OCI-LY3 (cell line): Measurements from ENCODE around the gene HS3ST6.
A peak's percentile ranks its signal among the peaks of the same experiment; 100 is the strongest.
"Not testable (repeated sequence)": the region's sequence is repeated elsewhere in the genome, so short reads cannot be mapped to it uniquely, and the experiment has no call there.

Experiments
- H2AFZ ChIP-seq: fragments of 200-600, 300-600 bp; shearing (Covaris generic); 2 replicates; pipeline ENCODE4 v1.6.0; 2014; ENCODE audit warnings: antibody characterized with exemption, low read depth, low read length
- H3K27ac ChIP-seq: fragments of 200-600, 300-600 bp; sonication (generic); 2 replicates; pipeline ENCODE4 v1.5.1; 2014; ENCODE audit warnings: mild to moderate bottlenecking, low read length, moderate library complexity, mixed read lengths
- H3K27me3 ChIP-seq: fragments of 200-600, 300-600 bp; sonication (generic); 2 replicates; pipeline ENCODE4 v1.6.1; 2014; ENCODE audit warnings: low read depth, low read length, mixed read lengths
- H3K36me3 ChIP-seq: fragments of 200-600, 300-600 bp; sonication (generic); replicated peaks from 2 replicates; pipeline ENCODE3; 2014; ENCODE audit warnings: low read depth, low read length, mixed read lengths
- H3K4me1 ChIP-seq: fragments of 300-600, 200-600 bp; sonication (generic); 2 replicates; pipeline ENCODE4 v1.6.1; 2014; ENCODE audit warnings: low read length, mixed read lengths
- H3K4me2 ChIP-seq: fragments of 200-600, 300-600 bp; sonication (generic); 2 replicates; pipeline ENCODE4 v1.6.1; 2014; ENCODE audit warnings: low read length, mixed read lengths
- H3K4me3 ChIP-seq: fragments of 300-600, 200-600 bp; sonication (generic); 2 replicates; pipeline ENCODE4 v1.5.1; 2014; ENCODE audit warnings: antibody characterized with exemption, mild to moderate bottlenecking, low read length, moderate library complexity
- H3K79me2 ChIP-seq: fragments of 300-600, 200-600 bp; shearing (Covaris generic); 2 replicates; pipeline ENCODE4 v1.6.1; 2014; ENCODE audit warnings: mild to moderate bottlenecking, low read length, mixed read lengths
- H3K9ac ChIP-seq: fragments of 300-600, 200-600 bp; shearing (Covaris generic); 2 replicates; pipeline ENCODE4 v1.6.0; 2014; ENCODE audit warnings: mild to moderate bottlenecking, low read length, moderate library complexity
- H3K9me3 ChIP-seq: fragments of 200-600, 300-600 bp; shearing (Covaris generic); 2 replicates; pipeline ENCODE4 v1.6.1; 2014; ENCODE audit warnings: low read length, mixed read lengths; ENCODE audit not compliant: insufficient read depth
- H4K20me1 ChIP-seq: fragments of 200-600, 300-600 bp; sonication (generic); 2 replicates; pipeline ENCODE4 v1.6.1; 2016; ENCODE audit warnings: low read length, mixed read lengths; ENCODE audit not compliant: insufficient read depth
- CTCF ChIP-seq: fragments of 200-600, 300-600 bp; sonication (generic); IDR thresholded peaks from 2 replicates; pipeline ENCODE4 v1.5.1; 2014; ENCODE audit warnings: antibody characterized with exemption, low read length, low read depth
- EZH2phosphoT487 ChIP-seq: fragments of 200-600 bp; shearing (Covaris generic); IDR thresholded peaks from 2 replicates; pipeline ENCODE4 v1.6.1; 2018; ENCODE audit warnings: antibody characterized with exemption, mixed run types, low read depth

Gene HS3ST6

GRCh38 chr16:1923299-1924034, 5.3 kb upstream of the HS3ST6 start:
- TF ChIP-seq CTCF (peak; percentile 12; the same call in 1 of the 2 replicates), EZH2phosphoT487 (no peak)
- no peaks in the 10 kb centered on the region for H4K20me1 ChIP-seq
- H3K9me3 ChIP-seq = no peaks in the 10 kb centered on the region
- no peak overlapping the region for H3K27ac ChIP-seq
- no peaks in the 10 kb centered on the region for H3K79me2 ChIP-seq
- no peaks in the 10 kb centered on the region for H3K36me3 ChIP-seq
- peaks cover 8% of the 10 kb centered on the region; the same call in 1 of the 2 replicates for H3K27me3 ChIP-seq
- no peak overlapping the region for H3K4me3 ChIP-seq
- no peak overlapping the region for H2AFZ ChIP-seq
- H3K9ac ChIP-seq = no peak overlapping the region
- H3K4me2 ChIP-seq = no peak overlapping the region
- no peaks in the 10 kb centered on the region for H3K4me1 ChIP-seq

- no peak overlapping the region for H3K4me2 ChIP-seq
- no peak overlapping the region for H2AFZ ChIP-seq
- TF ChIP-seq EZH2phosphoT487 (no peak), CTCF (no peak)
- no peaks in the 10 kb centered on the region for H4K20me1 ChIP-seq
- no peak overlapping the region for H3K9ac ChIP-seq
- H3K9me3 ChIP-seq = no peaks in the 10 kb centered on the region
- H3K4me3 ChIP-seq = no peak overlapping the region
- H3K27me3 ChIP-seq = peaks cover 8% of the 10 kb centered on the region; the same call in 1 of the 2 replicates
- H3K36me3 ChIP-seq = no peaks in the 10 kb centered on the region
- no peaks in the 10 kb centered on the region for H3K79me2 ChIP-seq
- H3K4me1 ChIP-seq = no peaks in the 10 kb centered on the region
- no peak overlapping the region for H3K27ac ChIP-seq
Measured at GRCh38 chr16:1922357-1922756, 4.1 kb upstream of the HS3ST6 start.

GRCh38 chr16:1920727-1921171, 2.5 kb upstream of the HS3ST6 start:
- no peak overlapping the region for H3K27ac ChIP-seq
- TF ChIP-seq EZH2phosphoT487 = no peak
- no peak for TF ChIP-seq CTCF
- H3K9me3 ChIP-seq = no peaks in the 10 kb centered on the region
- H3K4me1 ChIP-seq = no peaks in the 10 kb centered on the region
- peak overlapping the region; percentile 60 for H3K4me3 ChIP-seq
- no peak overlapping the region for H2AFZ ChIP-seq
- H3K36me3 ChIP-seq = no peaks in the 10 kb centered on the region
- no peak overlapping the region for H3K9ac ChIP-seq
- H3K4me2 ChIP-seq = peak overlapping the region; percentile 55
- H3K27me3 ChIP-seq = peaks cover 8% of the 10 kb centered on the region; the same call in 1 of the 2 replicates
- H3K79me2 ChIP-seq = no peaks in the 10 kb centered on the region
- no peaks in the 10 kb centered on the region for H4K20me1 ChIP-seq

GRCh38 chr16:1920122-1920521, 1.9 kb upstream of the HS3ST6 start:
- not testable (repeated sequence) for H3K27me3 ChIP-seq, H3K9ac ChIP-seq, H3K4me1 ChIP-seq, H2AFZ ChIP-seq, H3K36me3 ChIP-seq, H3K79me2 ChIP-seq, H3K4me2 ChIP-seq, H4K20me1 ChIP-seq, H3K27ac ChIP-seq, H3K9me3 ChIP-seq, H3K4me3 ChIP-seq
